NT2/D1 (cell line): ENCODE measurements around the gene PTPRK.

Experiments used
- YY1 ChIP-seq: IDR thresholded peaks from 2 replicates; pipeline ENCODE4 v1.6.1; 2011; ENCODE audit not compliant: insufficient read length, insufficient read depth
- ZNF274 ChIP-seq: IDR thresholded peaks from 2 replicates; pipeline ENCODE4 v1.6.1; 2011; ENCODE audit warnings: mild to moderate bottlenecking, low read depth, low read length

DNA sequence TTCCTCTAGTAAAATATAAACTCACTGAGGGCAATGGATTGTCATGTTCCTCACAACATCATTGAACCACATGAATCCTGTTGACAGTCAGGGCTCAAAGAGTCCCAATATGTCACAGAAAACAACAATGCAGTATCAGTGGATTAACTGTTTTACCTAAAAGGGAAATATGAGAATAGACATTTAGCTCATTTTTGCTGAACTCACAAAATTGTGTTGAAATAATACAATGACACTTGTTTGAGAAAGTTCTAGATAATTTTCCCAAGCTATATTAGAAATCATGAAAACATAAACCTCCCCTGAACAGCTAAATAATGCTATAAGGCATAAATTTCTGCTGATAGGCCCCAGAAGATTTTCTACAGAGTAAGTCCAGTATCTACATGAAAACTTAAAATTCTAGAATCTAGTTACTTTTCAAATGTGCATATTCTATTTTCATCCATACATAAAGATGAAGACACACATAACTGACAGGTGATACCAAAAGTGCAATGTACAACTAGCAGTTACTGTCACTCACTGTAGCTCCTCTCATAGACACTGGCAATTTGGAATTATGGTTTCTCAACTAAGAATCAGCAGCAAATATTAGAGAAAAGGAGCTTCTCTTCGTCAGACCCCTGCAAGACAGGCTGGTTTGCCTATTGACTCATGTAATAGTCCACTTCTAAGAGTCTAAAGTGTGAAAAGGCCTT is 269.9 kb downstream of the PTPRK start:
- TF ChIP-seq ZNF274 (no peak), YY1 (no peak)
